Measurements from ENCODE around the gene BPTF. TPM values are rescaled to one million over a fixed set of nuclear protein-coding genes. Genes with fewer than 3 reads are reported as not detected.
"Not testable (repeated sequence)": the region's sequence is repeated elsewhere in the genome, so short reads cannot be mapped to it uniquely, and the experiment has no call there.

The BPTF gene
- total RNA-seq, 2 donors from 2014 or later = 59.1 to 101 TPM

DNA sequence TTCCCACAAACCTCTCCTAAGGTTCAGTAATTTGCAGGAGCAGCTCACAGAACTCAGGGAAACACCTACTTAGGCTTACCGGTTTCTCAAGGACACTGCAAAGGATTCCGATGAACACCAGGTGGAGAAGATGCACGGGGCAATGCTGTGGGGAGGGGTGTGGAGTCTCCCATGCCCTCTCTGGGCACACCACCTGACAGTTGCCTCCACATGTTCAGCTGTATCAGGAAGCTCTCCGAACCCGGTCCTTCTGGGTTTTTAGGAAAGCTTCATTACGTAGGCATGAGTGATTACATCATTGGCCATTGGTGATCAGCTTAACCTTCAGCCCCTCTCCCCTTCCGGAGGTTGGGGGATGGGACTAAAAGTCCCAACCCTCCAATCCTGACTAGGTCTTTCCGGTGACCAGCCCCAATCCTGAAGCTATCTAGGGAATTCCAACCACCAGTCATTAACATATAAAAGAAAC lies 149.3 kb downstream of the BPTF start:
- peak overlapping the region in 1 of 2 donors; percentile 26 for H3K27ac Mint-ChIP-seq
- DNase-seq (ENCODE audit: low spot score in 2 of 2) (no peak), ATAC-seq (no peak)
- no peaks in the 10 kb centered on the region for H3K36me3 Mint-ChIP-seq
- no peaks in the 10 kb centered on the region for H3K9me3 Mint-ChIP-seq

DNA sequence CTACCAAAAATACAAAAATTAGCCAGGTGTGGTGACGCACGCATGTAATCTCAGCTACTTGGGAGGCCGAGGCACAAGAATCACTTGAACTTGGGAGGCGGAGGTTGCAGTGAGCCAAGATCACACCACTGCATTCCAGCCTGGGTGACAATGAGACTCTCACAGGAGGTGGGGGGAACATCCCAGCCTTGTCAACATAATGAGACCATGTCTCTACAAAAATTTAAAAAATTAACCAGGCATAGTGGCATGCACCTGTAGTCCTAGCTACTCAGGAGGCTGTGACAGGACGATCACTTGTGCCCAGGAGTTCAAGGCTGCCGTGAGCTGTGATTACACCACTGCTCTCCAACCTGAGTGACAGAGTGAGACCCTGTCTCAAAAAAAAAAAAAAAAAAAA lies 151.0 kb downstream of the BPTF start:
- not testable (repeated sequence) for ATAC-seq, H3K36me3 Mint-ChIP-seq, H3K9me3 Mint-ChIP-seq

DNA sequence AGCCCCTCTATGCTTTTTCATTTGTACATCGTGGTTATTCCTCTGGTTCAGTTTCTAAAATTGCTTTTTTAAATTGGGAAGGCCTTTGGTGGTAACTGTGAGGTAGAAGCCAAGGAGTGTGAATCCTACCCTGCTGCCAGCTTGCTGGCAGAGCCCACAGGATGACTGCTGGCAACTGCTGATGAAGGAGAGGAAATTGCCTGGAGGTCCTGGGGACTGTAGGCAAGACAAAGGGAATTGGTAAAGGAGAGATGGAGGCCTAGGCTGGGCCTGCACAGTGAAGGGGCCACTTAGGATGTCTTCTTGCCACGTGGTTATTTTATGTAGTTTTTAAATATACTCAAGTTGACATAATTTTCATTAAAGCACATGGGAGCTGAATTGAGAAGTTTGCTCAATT lies 155.2 kb downstream of the BPTF start:
- peak overlapping the region in 1 of 2 donors; percentile 29 for H3K27ac Mint-ChIP-seq
- H3K36me3 Mint-ChIP-seq = no peaks in the 10 kb centered on the region
- no peak for ATAC-seq
- no peak for DNase-seq (ENCODE audit: low spot score in 2 of 2)
- H3K9me3 Mint-ChIP-seq = no peaks in the 10 kb centered on the region

More for the DNA sequence above, 151.0 kb downstream of the BPTF start:
- peak overlapping the region in 1 of 2 donors; percentile 14 for H3K27ac Mint-ChIP-seq
- DNase-seq (ENCODE audit: low spot score in 2 of 2) = not testable (repeated sequence)

DNA sequence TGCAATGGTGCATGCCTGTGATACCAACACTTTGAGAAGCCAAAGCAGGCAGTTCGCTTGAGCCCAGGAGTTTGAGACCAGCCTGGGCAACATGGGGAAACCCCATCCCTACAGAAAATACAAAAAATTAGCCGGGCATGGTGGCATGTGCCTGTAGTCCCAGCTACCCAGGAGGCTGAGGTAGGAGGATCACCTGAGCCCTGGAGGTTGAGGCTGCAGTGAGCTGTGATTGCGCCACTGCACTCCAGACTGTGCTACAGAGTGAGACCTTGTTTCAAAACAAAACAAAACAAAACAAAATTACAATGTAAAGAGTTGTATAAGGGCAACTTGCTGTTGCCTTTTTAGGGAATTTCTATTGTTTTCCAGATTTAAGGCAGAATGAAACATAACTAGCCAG lies 155.6 kb downstream of the BPTF start:
- not testable (repeated sequence) for H3K36me3 Mint-ChIP-seq; H3K9me3 Mint-ChIP-seq; ATAC-seq; DNase-seq (ENCODE audit: low spot score in 2 of 2); H3K27ac Mint-ChIP-seq

DNA sequence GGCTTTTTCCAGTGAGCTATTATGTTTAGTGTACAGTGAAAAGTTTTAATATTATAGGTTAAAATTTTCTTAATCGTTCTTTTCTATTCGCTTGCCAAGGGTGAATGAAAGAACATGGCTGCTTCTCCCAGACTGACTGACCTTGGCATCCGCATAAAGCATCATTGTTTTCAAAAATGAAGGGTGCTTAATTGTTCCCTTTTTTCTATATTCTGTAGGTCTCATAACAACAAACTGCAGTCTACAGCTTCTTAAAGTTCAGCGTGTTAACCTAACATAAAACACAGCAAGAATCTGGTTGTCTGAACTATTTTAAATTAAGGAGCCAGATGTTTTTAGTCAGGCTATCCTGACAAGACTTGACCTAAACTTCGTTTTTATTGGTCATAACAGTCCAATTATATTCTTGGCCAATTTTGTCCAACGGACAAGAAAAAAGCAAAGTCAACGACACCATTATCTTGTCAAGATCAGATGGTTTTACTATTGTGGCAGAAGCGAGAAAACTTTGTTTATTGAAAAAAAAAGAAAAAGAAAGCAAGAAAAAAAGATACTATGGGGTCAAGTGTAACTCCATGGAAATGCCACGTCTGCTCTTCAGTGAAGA lies 156.8 kb downstream of the BPTF start:
- Mint-ChIP-seq H3K9me3 (no peaks in the 10 kb centered on the region), H3K27ac (no peak overlapping the region), H3K36me3 (no peaks in the 10 kb centered on the region)
- DNase-seq (ENCODE audit: low spot score in 2 of 2) (no peak), ATAC-seq (no peak)

DNA sequence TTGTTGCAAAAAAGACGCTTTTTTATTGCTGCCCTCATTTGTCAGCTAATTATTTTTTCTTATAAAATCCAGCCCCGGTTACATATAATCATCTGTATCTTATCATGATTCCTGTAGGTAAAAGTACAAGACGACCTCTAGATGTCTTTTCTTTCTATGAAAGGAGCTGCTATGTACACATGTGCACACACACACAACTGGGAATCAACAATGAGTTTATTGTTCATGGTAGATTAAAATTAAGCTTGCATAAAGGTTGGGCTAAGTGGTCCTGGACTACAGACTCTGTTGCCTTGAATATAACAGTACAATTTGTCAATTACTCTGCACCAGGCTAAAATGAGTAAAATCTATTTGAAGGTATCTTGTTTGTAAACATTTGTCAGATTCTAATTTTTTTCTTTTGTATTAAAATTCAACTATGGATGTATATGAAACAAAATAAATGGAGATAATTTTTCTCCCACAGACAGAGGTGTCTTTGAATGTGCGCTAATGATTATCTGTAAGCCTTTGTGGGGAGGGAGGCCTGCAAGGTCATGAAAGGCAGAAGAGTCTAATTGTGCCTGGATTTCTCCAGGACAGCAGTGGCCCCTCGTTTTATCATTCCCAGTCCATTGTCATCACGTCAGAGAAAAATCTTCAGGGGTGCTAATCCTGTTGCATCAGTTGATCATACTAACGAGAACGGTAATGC lies 157.5 kb downstream of the BPTF start:
- no peak for ATAC-seq
- no peak for DNase-seq (ENCODE audit: low spot score in 2 of 2)
- H3K36me3 Mint-ChIP-seq = no peaks in the 10 kb centered on the region
- no peaks in the 10 kb centered on the region for H3K9me3 Mint-ChIP-seq
- no peak overlapping the region for H3K27ac Mint-ChIP-seq

DNA sequence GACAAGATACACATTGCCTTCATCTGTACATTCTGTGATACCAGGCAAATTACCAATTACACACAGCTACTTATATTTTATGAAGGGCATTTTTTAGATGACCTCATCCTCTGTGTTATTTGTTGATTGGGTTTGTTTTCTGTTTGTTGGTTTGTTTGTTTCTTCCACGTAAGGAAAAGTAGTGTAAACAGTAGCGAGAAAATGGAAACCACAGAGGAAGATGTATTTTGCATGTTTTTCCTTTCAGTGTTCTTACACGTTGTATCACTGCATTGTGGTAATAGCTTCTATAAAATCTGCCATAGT lies 158.0 kb downstream of the BPTF start:
- no peak for DNase-seq (ENCODE audit: low spot score in 2 of 2)
- H3K27ac Mint-ChIP-seq = no peak overlapping the region
- no peak for ATAC-seq
- no peaks in the 10 kb centered on the region for H3K36me3 Mint-ChIP-seq
- no peaks in the 10 kb centered on the region for H3K9me3 Mint-ChIP-seq

DNA sequence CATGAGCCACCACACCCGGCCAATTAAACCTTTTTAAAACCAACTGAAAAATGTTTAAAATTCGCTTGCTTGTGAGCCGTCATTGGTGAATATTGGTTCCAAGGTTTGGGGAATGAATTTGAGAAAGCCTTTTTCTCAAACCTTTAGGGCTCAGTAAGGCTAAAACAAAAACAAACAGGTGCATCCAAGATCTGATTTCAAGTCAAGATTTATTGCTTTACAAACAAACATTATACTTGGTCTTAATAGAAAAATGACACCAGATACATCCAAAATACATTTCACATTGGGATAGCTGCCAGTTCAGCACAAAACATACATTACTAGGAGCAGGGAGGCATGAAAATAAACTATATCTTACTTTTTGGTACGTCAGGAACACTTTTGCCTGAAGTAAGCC lies 165.6 kb downstream of the BPTF start:
- Mint-ChIP-seq H3K9me3 (no peaks in the 10 kb centered on the region), H3K27ac (no peak overlapping the region), H3K36me3 (peaks cover 4 to 12% of the 10 kb centered on the region in 2 donors)
- no peak for DNase-seq (ENCODE audit: low spot score in 2 of 2)
- no peak for ATAC-seq

DNA sequence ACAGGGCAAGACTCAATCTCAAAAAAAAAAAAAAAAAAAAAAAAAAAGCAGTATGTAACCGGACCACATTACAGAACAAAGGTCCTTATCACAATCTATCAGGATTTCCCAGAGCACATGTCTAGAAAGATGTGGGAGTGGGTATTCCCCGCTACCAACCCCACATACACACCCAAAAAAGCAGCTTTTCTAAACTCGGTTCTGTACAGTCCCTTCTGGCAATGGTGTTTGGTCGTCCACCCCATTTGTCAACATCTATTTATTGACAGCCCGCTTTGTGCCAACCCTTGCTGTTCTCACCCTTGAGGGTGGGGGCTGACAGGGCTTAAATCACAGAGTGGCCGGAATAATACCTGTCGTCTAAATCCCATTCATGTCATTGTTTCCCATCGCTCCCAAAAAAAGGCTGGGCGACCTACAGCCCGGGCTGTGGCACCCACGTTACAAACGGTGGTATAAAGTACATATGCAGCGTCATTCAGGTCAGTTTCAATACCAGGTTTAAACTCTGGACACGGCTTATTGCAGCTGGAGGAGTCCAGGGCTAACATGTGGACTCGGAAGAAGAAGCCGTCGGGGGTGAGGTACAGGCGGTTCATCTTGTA lies 167.3 kb downstream of the BPTF start:
- Mint-ChIP-seq H3K36me3 (peaks cover 4 to 12% of the 10 kb centered on the region in 2 donors), H3K27ac (peak overlapping the region; percentile 82 to 94), H3K9me3 (no peaks in the 10 kb centered on the region)
- DNase-seq (ENCODE audit: low spot score in 2 of 2) (no peak), ATAC-seq (no peak)

DNA sequence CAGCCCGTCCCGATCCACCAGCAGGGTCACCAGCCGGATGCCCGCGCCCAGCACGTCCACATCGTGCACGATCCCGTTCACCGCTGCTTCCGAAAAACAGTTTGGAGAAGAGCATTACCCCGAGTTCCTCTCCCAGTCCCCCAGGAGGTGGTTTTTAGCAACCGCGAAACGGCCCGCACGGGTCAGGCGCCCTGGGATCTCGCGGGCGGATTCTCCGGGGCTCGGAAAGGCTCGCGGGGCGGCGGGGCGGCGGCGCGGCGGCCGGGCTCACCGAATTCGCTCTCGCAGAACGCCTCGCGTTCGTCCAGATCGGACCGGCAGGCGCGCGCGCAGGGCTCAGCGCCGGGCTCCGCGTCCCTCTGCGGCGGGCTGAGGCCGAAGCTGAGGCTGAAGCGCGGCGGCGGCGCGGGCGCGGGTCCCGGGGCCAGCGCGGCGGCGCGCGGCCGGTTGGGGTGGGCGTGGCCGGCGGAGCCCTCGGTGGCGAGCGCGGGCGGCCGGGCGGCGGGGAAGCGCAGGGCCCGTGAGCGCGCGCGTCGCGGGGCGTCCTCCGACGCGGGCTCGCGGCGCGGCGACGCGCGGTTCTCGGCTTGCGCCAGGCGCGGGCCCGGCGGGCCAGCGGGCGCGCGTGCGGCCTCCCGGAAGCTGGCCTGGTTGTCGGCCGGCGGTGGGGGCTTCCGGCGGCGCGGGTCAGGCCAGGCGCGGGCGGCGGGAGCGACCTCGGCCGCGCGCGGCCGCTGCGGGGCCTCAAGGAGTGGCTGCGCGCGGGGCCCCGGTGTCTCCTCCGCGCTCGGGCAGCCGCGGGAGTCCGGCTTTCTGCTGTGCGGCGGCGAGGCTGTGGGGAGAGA lies 168.1 kb downstream of the BPTF start:
- no peaks in the 10 kb centered on the region for H3K9me3 Mint-ChIP-seq
- ATAC-seq (peak; percentile 76 to 78), DNase-seq (ENCODE audit: low spot score in 2 of 2) (peak; percentile 77 to 88)
- H3K36me3 Mint-ChIP-seq = peaks cover 4 to 12% of the 10 kb centered on the region in 2 donors
- peak overlapping the region; percentile 85 to 94 for H3K27ac Mint-ChIP-seq

DNA sequence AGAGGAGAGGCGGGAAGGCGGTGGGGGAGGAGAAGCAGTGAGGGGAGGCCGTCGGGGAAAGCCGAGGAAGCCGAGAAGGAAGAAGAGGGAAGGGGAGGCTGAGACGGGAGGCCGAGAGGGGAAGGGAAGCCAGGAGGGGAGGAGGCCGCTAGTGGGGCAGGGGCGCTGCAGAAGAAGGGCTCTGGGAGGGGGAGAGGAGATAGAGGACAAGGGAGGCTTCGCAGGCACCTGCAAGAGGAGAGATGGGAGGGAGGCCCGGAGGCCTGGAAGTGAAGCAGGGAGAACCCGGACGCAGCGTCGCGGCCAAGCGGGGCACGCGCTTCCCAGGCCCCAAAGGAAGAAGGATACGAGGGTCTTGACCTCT lies 168.7 kb downstream of the BPTF start:
- Mint-ChIP-seq H3K36me3 (peaks cover 4 to 12% of the 10 kb centered on the region in 2 donors), H3K9me3 (no peaks in the 10 kb centered on the region), H3K27ac (peak overlapping the region; percentile 85)
- DNase-seq (ENCODE audit: low spot score in 2 of 2) = peak in 1 of 2 donors; percentile 36
- ATAC-seq = peak; percentile 5 to 18

DNA sequence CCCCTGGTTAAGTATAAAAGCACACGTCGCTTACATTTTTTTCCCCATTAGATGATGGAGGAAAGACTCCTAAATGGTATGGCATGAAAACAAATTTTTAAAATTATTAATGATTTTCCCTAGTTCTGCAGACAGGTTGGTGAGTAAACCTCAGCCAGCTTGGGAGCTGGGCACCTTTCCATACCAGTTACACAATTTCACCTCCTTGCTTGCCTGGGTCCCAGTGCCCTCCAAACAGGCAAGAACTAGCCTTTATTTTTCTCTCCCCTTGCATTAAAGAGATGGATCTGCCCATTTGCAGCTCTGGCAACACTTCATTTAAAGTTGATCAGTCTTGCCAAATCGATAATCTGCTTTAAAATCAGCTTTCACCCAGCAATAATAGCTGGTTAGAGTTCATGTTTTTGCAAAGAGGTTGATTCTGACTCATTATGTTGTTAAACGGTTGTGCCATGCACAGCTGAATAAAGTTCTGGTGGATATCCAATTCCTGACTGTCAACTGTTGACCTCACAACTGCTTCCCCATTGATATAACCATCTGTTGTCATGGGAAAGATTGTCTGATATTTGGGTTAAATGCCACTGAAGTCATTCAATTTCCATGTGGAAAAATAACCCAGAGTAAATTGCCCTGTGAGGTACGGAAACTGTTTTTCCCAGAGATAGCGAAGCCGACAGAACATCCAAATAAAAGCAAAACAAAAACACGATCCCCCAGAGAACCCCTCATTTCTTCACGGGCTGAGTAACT lies 169.7 kb downstream of the BPTF start:
- Mint-ChIP-seq H3K36me3 (peaks cover 4 to 12% of the 10 kb centered on the region in 2 donors), H3K27ac (peak overlapping the region in 1 of 2 donors; percentile 85), H3K9me3 (no peaks in the 10 kb centered on the region)
- no peak for ATAC-seq
- DNase-seq (ENCODE audit: low spot score in 2 of 2) = no peak

DNA sequence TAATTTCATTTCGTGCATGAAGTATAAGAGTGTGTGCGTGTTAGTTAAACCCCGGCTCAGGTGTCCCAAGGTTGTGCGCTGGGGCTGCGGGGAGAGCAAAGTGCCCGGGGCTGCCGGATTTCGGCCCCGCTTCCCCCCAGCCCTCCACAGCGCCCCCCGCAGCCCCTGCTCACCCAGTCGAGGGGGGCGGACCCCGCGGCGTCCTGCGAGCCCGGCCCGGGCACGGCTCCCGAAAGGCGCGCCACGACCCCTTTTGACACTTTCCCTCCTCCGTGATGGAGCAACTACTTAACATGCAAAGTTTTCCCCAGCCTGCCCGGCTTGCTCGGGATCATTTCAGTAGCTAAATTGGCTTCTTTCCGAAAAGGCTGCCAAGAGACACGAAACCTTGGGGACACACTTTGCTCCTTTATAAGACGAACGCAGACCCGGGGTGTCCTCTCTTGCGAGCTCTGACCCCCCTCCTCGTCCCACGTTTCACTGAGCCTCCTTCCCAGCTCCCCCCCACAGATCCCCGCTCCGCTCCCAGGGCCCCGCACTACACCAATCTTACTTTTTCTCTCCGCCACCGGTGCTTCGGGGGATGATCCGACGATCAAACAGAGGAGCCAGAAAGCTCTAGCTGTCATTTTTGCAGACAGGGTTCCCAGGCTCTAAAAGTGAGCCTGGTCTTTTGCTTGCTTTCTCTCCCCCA lies 170.4 kb downstream of the BPTF start:
- no peak for DNase-seq (ENCODE audit: low spot score in 2 of 2)
- peak in 1 of 2 donors; percentile 6 for ATAC-seq
- H3K36me3 Mint-ChIP-seq = peaks cover 4 to 12% of the 10 kb centered on the region in 2 donors
- H3K27ac Mint-ChIP-seq = peak overlapping the region in 1 of 2 donors; percentile 85
- H3K9me3 Mint-ChIP-seq = no peaks in the 10 kb centered on the region

DNA sequence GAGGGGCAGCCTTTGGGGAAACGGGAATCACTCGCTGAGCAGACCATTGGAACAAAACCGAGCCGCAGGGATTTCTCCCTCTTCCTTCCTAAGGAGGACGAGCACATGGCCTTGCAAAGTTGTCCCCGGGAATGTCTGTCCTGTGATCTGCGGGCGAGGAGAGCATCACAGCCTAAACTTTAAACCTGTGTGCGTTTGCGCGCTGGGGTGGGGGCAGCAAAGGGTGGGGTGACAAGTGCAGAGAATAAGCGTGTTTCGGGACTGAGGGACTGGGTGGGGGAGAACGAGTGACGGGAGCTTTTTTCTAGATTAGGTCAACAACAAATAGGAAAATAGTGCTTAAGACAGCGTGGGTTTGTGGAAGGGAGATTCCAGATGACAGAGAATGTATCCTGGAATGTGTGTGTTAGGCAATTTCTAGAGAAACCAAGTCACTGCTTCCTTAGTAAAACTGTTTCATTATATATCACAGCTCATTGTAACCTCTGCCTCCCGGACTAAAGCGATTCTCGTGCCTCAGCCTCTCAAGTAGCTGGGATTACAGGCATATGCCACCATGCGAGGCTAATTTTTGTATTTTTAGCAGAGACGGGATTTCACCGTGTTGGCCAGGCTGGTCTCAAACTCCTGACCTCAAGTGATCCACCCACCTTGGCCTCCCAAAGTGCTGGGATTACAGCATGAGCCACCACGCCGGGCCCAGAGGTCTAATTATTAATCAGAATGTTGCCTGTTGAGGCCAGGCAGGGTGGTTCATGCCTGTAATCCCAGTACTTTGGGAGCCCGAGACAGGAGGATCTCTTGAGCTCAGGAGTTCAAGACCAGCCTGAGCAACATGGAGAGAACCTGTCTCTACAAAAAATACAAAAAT lies 171.2 kb downstream of the BPTF start, which contains the start of gene C17orf58:
C17orf58 (minus strand) TSS at position 169 of the 871 bp plus-strand sequence. CDS start 271 bp downstream, outside the sequence.
- peak within 1 kb of the TSS in 1 of 2 donors; percentile 85 for H3K27ac Mint-ChIP-seq
- peak in 1 of 2 donors; percentile 38 for ATAC-seq
- H3K9me3 Mint-ChIP-seq = not testable (repeated sequence)

DNA sequence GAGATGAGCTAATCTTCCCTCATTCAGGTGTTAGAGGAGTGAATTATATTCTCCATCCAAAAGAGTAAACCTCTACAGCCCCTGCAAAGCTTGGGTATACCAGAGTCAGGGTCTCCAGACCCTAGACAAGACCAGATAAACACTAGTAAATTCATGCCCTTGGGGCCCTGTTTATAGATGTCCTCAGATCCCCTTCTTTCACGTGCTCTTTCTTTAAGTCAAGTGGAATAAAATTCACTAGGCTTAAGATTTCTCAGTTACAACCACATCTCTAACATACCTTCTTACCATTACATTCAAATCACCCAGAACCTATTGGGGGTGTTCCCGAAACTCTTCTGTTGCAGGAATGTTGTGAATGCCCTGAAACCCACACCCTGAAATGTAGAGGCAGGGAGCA lies 173.2 kb downstream of the BPTF start:
- ATAC-seq = no peak
- no peak overlapping the region for H3K27ac Mint-ChIP-seq
- DNase-seq (ENCODE audit: low spot score in 2 of 2) = no peak
- H3K36me3 Mint-ChIP-seq = peaks cover 0 to 6% of the 10 kb centered on the region in 2 donors
- H3K9me3 Mint-ChIP-seq = no peaks in the 10 kb centered on the region

More for the DNA sequence above, 171.2 kb downstream of the BPTF start, which contains the start of gene C17orf58:
- not testable (repeated sequence) for DNase-seq (ENCODE audit: low spot score in 2 of 2)
- peaks cover 4 to 12% of the 10 kb centered on the region in 2 donors for H3K36me3 Mint-ChIP-seq

All from activated naive CD4-positive, alpha-beta T cell treated with anti-CD3 and anti-CD28 coated beads, Interleukin-2, amount 50 U/mL, for 72 hours (primary cell).